ENCODE measurements around the gene ALPL.

GRCh38 chr1:21468599-21468998 is 40.6 kb upstream of the ALPL start:
- TF ChIP-seq EZH2phosphoT487 (IDR thresholded peaks at IDR 0.05; ENCODE audit: borderline replicate concordance, low read length) (no peak), EZH2 (IDR thresholded peaks at IDR 0.05; ENCODE audit: low read length, unreplicated experiment) (no peak), CTCF (conservative IDR thresholded peaks at IDR 0.05; ENCODE audit: low read depth, low read length) (peak; percentile 47)

All from PC-3 (cell line).